Cardiac fibroblast (primary cell): ENCODE data around the gene CKS2.

ENCODE experiments used
- DNase-seq, 2 donors: peaks; one replicate each; pipeline versions ENCODE4 v3.0.0 to v3.0.0-alpha.2; 2010; ENCODE audit warnings: low read depth in 2 of 2
- H3K4me3 ChIP-seq, 2 donors: replicated peaks in 1 of 2; 1 replicate in 1 of 2; 2 replicates in 1 of 2; pipeline ENCODE4 v1.5.1; 2011; ENCODE audit warnings: low read depth in 2 of 2, low read length in 2 of 2, mild to moderate bottlenecking in 2 of 2, moderate library complexity in 1 of 2
- CTCF ChIP-seq: IDR thresholded peaks from one replicate; pipeline ENCODE4 v1.5.1; 2011; ENCODE audit warnings: low read depth, mild to moderate bottlenecking, low read length, inconsistent platforms

The CKS2 gene

DNA sequence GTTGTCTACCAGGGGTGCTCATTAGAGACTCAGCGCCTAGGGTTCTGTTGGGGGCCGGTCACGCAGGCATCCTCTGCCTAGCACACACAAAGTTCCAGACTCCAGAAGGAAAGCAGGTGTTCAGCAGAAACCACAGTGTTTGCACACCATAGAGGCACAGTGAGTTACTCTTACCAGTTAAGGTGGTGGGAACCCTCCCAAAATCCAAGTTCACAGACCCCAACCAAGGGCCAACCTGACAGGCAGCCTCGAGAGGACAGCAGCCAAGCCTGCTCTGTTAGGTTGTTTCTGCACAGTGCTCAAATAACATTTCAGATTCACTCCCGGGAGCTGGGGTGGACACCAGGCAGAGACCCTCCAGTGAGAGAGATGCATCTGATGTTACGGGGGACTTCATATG lies 43.5 kb downstream of the CKS2 start:
- no peak for TF ChIP-seq CTCF
- no peak for DNase-seq
- no peak overlapping the region for H3K4me3 ChIP-seq

GRCh38 chr9:89356782-89357181 lies 45.8 kb downstream of the CKS2 start:
- H3K4me3 ChIP-seq, result no peak overlapping the region
- TF ChIP-seq CTCF, result no peak
- DNase-seq, result no peak

DNA sequence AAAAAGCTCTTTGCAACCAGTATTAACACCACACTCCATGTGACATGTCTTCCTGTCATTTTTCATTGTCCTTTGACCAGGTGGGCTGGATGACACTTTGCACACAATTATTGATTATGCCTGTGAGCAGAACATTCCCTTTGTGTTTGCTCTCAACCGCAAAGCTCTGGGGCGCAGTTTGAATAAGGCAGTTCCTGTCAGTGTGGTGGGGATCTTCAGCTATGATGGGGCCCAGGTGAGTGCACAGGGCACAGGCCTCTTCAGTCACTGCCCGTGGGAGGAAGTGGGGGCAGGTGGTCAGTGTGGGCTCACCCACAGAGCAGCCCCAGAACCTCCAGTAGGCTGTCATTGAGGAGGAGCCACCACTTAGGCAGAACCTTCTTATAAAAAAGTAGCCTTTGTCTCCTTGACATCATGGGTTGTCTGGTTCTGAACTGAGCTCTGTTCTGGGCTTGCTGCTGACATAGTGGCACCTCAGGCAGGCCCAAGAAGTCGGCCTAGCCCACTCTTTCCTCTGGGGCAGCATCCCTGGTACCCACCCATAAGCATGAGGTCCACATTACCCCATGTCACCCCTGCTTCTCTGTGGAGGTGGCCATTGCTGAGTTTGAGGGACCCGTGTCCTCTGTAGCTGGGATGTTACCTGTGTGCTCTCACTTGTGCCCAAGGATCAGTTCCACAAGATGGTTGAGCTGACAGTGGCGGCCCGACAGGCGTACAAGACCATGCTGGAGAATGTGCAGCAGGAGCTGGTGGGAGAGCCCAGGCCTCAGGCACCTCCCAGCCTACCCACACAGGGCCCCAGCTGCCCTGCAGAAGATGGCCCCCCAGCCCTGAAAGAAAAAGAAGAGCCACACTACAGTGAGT lies 46.6 kb downstream of the CKS2 start:
- H3K4me3 ChIP-seq, result no peak overlapping the region
- no peak for DNase-seq
- TF ChIP-seq CTCF, result no peak

DNA sequence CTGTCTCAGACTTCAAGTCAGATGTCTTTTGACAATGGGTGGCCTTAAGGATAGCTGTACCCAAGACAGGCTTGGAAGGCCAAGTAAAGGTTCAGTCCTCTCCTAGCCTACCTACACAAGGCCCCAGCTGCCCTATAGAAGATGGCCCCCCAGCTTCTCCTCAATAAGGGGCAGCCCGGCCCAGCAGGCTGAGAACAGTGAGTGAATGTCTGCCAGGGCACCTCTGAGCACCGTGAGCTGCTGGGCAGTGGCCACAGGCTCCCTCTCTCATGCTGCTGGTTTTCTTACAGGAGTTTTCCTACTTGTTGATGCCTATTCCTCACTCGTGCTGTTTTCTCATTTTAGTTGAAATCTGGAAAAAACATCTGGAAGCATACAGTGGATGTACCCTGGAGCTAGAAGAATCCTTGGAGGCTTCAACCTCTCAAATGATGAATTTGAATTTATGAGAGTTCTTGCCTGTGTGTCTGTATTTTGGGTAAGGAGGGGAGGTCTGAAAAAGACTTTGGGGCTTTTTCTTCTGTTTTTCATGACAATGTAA lies 47.5 kb downstream of the CKS2 start:
- DNase-seq, result no peak
- TF ChIP-seq CTCF, result no peak

GRCh38 chr9:89358985-89359384 lies 48.0 kb downstream of the CKS2 start:
- H3K4me3 ChIP-seq, result no peak overlapping the region
- TF ChIP-seq CTCF, result no peak
- DNase-seq, result no peak

More for the DNA sequence above, 47.5 kb downstream of the CKS2 start:
- H3K4me3 ChIP-seq, result no peak overlapping the region

- no peak for TF ChIP-seq CTCF
- DNase-seq, result no peak
- H3K4me3 ChIP-seq, result no peak overlapping the region
Measured at GRCh38 chr9:89359751-89360261, 48.8 kb downstream of the CKS2 start.
